PC-9 (cell line): ENCODE measurements around the gene PSMA5. TPM values are rescaled to one million over a fixed set of nuclear protein-coding genes. Genes with fewer than 3 reads are reported as not detected.
"Not testable (repeated sequence)": the region's sequence is repeated elsewhere in the genome, so short reads cannot be mapped to it uniquely, and the experiment has no call there.

ENCODE experiments used
- BruUV-seq: library from RNA; stranded (reverse); fragments of 400-500 nt; replicated peaks from 2 replicates; lab custom pipeline; 2021; lab: Mats Ljungman, UMichigan
- CTCF ChIA-PET: fragments of 300-600 bp; sonication (Branson Sonifier 250); formaldehyde crosslinking; loops from one replicate; lab custom pipeline; 2022; ENCODE audit warnings: antibody characterized with exemption; lab: Charles Lee
- POLR2A ChIA-PET: fragments of 300-600 bp; sonication (Branson Sonifier 250); formaldehyde crosslinking; loops from one replicate; lab custom pipeline; 2022; ENCODE audit warnings: antibody characterized with exemption; ENCODE audit not compliant: unreplicated experiment; lab: Charles Lee
- DNase-seq, 2 experiments: peaks; one replicate each; pipeline versions ENCODE4 v3.0.0 to v3.0.0-alpha.2; 2015 to 2022; ENCODE audit warnings: mixed read lengths in 1 of 2
- H2AFZ ChIP-seq: fragments of 200-600 bp; sonication (generic); 2 replicates; pipeline ENCODE4 v1.8.1; 2017; ENCODE audit warnings: antibody characterized with exemption
- H3F3A ChIP-seq: fragments of 200-600 bp; sonication (generic); 2 replicates; pipeline ENCODE4 v1.8.1; 2017; ENCODE audit warnings: antibody characterized with exemption, mild to moderate bottlenecking, low read depth; ENCODE audit not compliant: insufficient read depth
- H3K27ac ChIP-seq: fragments of 200-600 bp; sonication (generic); 2 replicates; pipeline ENCODE4 v1.6.1; 2016; ENCODE audit warnings: mixed run types
- H3K27me3 ChIP-seq: fragments of 200-600 bp; sonication (generic); 2 replicates; pipeline ENCODE4 v1.6.1; 2016; ENCODE audit warnings: low read depth, mixed run types; ENCODE audit not compliant: insufficient read depth
- H3K36me3 ChIP-seq: fragments of 200-600 bp; sonication (generic); 2 replicates; pipeline ENCODE4 v1.6.1; 2016; ENCODE audit warnings: low read depth, mixed run types
- H3K4me1 ChIP-seq: fragments of 200-600 bp; sonication (generic); replicated peaks from 2 replicates; pipeline ENCODE4 v1.6.1; 2016; ENCODE audit warnings: mixed run types; ENCODE audit not compliant: insufficient read depth
- H3K4me2 ChIP-seq: fragments of 200-600 bp; sonication (generic); 2 replicates; pipeline ENCODE4 v1.6.1; 2017; ENCODE audit warnings: mixed run types
- H3K4me3 ChIP-seq: fragments of 200-600 bp; sonication (generic); 2 replicates; pipeline ENCODE4 v1.6.1; 2016; ENCODE audit warnings: mixed run types
- H3K79me2 ChIP-seq: fragments of 200-600 bp; sonication (generic); 2 replicates; pipeline ENCODE4 v1.6.1; 2017; ENCODE audit warnings: low read depth, mixed run types
- H3K9me2 ChIP-seq: fragments of 200-600 bp; sonication (generic); 2 replicates; pipeline ENCODE4 v1.8.1; 2017; ENCODE audit warnings: mild to moderate bottlenecking; ENCODE audit not compliant: insufficient read depth
- H3K9me3 ChIP-seq: fragments of 200-600 bp; sonication (generic); 2 replicates; pipeline ENCODE4 v1.8.1; 2016; ENCODE audit warnings: low read depth; ENCODE audit not compliant: insufficient read depth
- H4K20me1 ChIP-seq: fragments of 200-600 bp; sonication (generic); 2 replicates; pipeline ENCODE4 v1.8.1; 2017; ENCODE audit not compliant: insufficient read depth
- CTCF ChIP-seq: fragments of 200-600 bp; sonication (generic); conservative IDR thresholded peaks from 2 replicates; pipeline ENCODE4 v1.6.1; 2017; ENCODE audit warnings: mixed run types, antibody characterized with exemption, mild to moderate bottlenecking, moderate library complexity
- EZH2 ChIP-seq: fragments of 200-600 bp; sonication (generic); IDR thresholded peaks from 2 replicates; pipeline ENCODE4 v1.8.0; 2017; ENCODE audit warnings: antibody characterized with exemption, low read depth
- intact Hi-C: fragments of 100-400 bp; cut with micrococcal nuclease; formaldehyde crosslinking; loops from one replicate; pipeline ENCODE4 v1.10.0; 2022; ENCODE audit not compliant: unreplicated experiment
- total RNA-seq: library from RNA; stranded (reverse); gene quantifications from 2 replicates; pipeline ENCODE4 v1.2.3, GENCODE V29; 2021

PSMA5 gene
- total RNA-seq, 1 experiment from 2014 or later = 168 TPM

- Histone ChIP-seq H3K4me1 (peaks cover 7% of the 10 kb centered on the region), H3K9me3 (no peaks in the 10 kb centered on the region), H3K27me3 (peaks cover 86% of the 10 kb centered on the region), H3F3A (no peaks in the 10 kb centered on the region), H3K4me3 (no peak overlapping the region), H3K36me3 (no peaks in the 10 kb centered on the region), H3K9me2 (no peaks in the 10 kb centered on the region), H3K27ac (no peak overlapping the region), H3K79me2 (no peaks in the 10 kb centered on the region), H2AFZ (no peak overlapping the region), H3K4me2 (no peak overlapping the region), H4K20me1 (no peaks in the 10 kb centered on the region)
- intact Hi-C loops = no loop called here
- no TSS peak for BruUV-seq
- TF ChIP-seq EZH2 = no peak
- TF ChIP-seq CTCF = no peak
- DNase-seq = no peak
- ChIA-PET POLR2A (no interaction called here), CTCF (no interaction called here)
Observed at GRCh38 chr1:109474697-109475096, 48.4 kb upstream of the PSMA5 start.

- H3K36me3 ChIP-seq, DNase-seq, H2AFZ ChIP-seq, H3K79me2 ChIP-seq, CTCF ChIA-PET, POLR2A ChIA-PET, H3F3A ChIP-seq, H4K20me1 ChIP-seq, intact Hi-C loops, H3K27ac ChIP-seq, H3K4me2 ChIP-seq, H3K9me3 ChIP-seq, H3K9me2 ChIP-seq, H3K4me3 ChIP-seq, BruUV-seq, H3K4me1 ChIP-seq: not testable (repeated sequence)
- peaks cover 90% of the 10 kb centered on the region for H3K27me3 ChIP-seq
Observed at GRCh38 chr1:109473284-109474057, 47.2 kb upstream of the PSMA5 start.

GRCh38 chr1:109472779-109473178, 46.5 kb upstream of the PSMA5 start:
- POLR2A ChIA-PET = no interaction called here
- Histone ChIP-seq H3K4me1 (peaks cover 7% of the 10 kb centered on the region), H4K20me1 (no peaks in the 10 kb centered on the region), H3K9me2 (no peaks in the 10 kb centered on the region), H3K27me3 (peaks cover 97% of the 10 kb centered on the region), H3F3A (no peaks in the 10 kb centered on the region), H3K9me3 (no peaks in the 10 kb centered on the region), H2AFZ (no peak overlapping the region), H3K4me2 (no peak overlapping the region), H3K36me3 (no peaks in the 10 kb centered on the region), H3K4me3 (no peak overlapping the region), H3K27ac (no peak overlapping the region), H3K79me2 (no peaks in the 10 kb centered on the region)
- CTCF ChIA-PET = interaction anchor here (0.7 kb wide), 1 partner anchor 24 kb away, joined by 10 read pairs; no protein-coding TSS in a partner anchor
- no TSS peak for BruUV-seq
- DNase-seq = no peak
- TF ChIP-seq CTCF = no peak
- no peak for TF ChIP-seq EZH2
- intact Hi-C loops = no loop called here
